PC-9 (cell line): ENCODE results near the gene GFAP. TPM values are rescaled to one million over a fixed set of nuclear protein-coding genes. Genes with fewer than 3 reads are reported as not detected.

Experiments
- BruUV-seq: library from RNA; stranded (reverse); fragments of 400-500 nt; replicated peaks from 2 replicates; lab custom pipeline; 2021; lab: Mats Ljungman, UMichigan
- CTCF ChIA-PET: fragments of 300-600 bp; sonication (Branson Sonifier 250); formaldehyde crosslinking; loops from one replicate; lab custom pipeline; 2022; ENCODE audit warnings: antibody characterized with exemption; lab: Charles Lee
- POLR2A ChIA-PET: fragments of 300-600 bp; sonication (Branson Sonifier 250); formaldehyde crosslinking; loops from one replicate; lab custom pipeline; 2022; ENCODE audit warnings: antibody characterized with exemption; ENCODE audit not compliant: unreplicated experiment; lab: Charles Lee
- DNase-seq, 2 experiments: peaks; one replicate each; pipeline versions ENCODE4 v3.0.0 to v3.0.0-alpha.2; 2015 to 2022; ENCODE audit warnings: mixed read lengths in 1 of 2
- H2AFZ ChIP-seq: fragments of 200-600 bp; sonication (generic); 2 replicates; pipeline ENCODE4 v1.8.1; 2017; ENCODE audit warnings: antibody characterized with exemption
- H3F3A ChIP-seq: fragments of 200-600 bp; sonication (generic); 2 replicates; pipeline ENCODE4 v1.8.1; 2017; ENCODE audit warnings: antibody characterized with exemption, mild to moderate bottlenecking, low read depth; ENCODE audit not compliant: insufficient read depth
- H3K27ac ChIP-seq: fragments of 200-600 bp; sonication (generic); 2 replicates; pipeline ENCODE4 v1.6.1; 2016; ENCODE audit warnings: mixed run types
- H3K27me3 ChIP-seq: fragments of 200-600 bp; sonication (generic); 2 replicates; pipeline ENCODE4 v1.6.1; 2016; ENCODE audit warnings: low read depth, mixed run types; ENCODE audit not compliant: insufficient read depth
- H3K36me3 ChIP-seq: fragments of 200-600 bp; sonication (generic); 2 replicates; pipeline ENCODE4 v1.6.1; 2016; ENCODE audit warnings: low read depth, mixed run types
- H3K4me1 ChIP-seq: fragments of 200-600 bp; sonication (generic); replicated peaks from 2 replicates; pipeline ENCODE4 v1.6.1; 2016; ENCODE audit warnings: mixed run types; ENCODE audit not compliant: insufficient read depth
- H3K4me2 ChIP-seq: fragments of 200-600 bp; sonication (generic); 2 replicates; pipeline ENCODE4 v1.6.1; 2017; ENCODE audit warnings: mixed run types
- H3K4me3 ChIP-seq: fragments of 200-600 bp; sonication (generic); 2 replicates; pipeline ENCODE4 v1.6.1; 2016; ENCODE audit warnings: mixed run types
- H3K79me2 ChIP-seq: fragments of 200-600 bp; sonication (generic); 2 replicates; pipeline ENCODE4 v1.6.1; 2017; ENCODE audit warnings: low read depth, mixed run types
- H3K9me2 ChIP-seq: fragments of 200-600 bp; sonication (generic); 2 replicates; pipeline ENCODE4 v1.8.1; 2017; ENCODE audit warnings: mild to moderate bottlenecking; ENCODE audit not compliant: insufficient read depth
- H3K9me3 ChIP-seq: fragments of 200-600 bp; sonication (generic); 2 replicates; pipeline ENCODE4 v1.8.1; 2016; ENCODE audit warnings: low read depth; ENCODE audit not compliant: insufficient read depth
- H4K20me1 ChIP-seq: fragments of 200-600 bp; sonication (generic); 2 replicates; pipeline ENCODE4 v1.8.1; 2017; ENCODE audit not compliant: insufficient read depth
- CTCF ChIP-seq: fragments of 200-600 bp; sonication (generic); conservative IDR thresholded peaks from 2 replicates; pipeline ENCODE4 v1.6.1; 2017; ENCODE audit warnings: mixed run types, antibody characterized with exemption, mild to moderate bottlenecking, moderate library complexity
- EZH2 ChIP-seq: fragments of 200-600 bp; sonication (generic); IDR thresholded peaks from 2 replicates; pipeline ENCODE4 v1.8.0; 2017; ENCODE audit warnings: antibody characterized with exemption, low read depth
- intact Hi-C: fragments of 100-400 bp; cut with micrococcal nuclease; formaldehyde crosslinking; loops from one replicate; pipeline ENCODE4 v1.10.0; 2022; ENCODE audit not compliant: unreplicated experiment
- total RNA-seq: library from RNA; stranded (reverse); gene quantifications from 2 replicates; pipeline ENCODE4 v1.2.3, GENCODE V29; 2021

Gene GFAP
- total RNA-seq, 1 experiment from 2014 or later: not detected

DNA sequence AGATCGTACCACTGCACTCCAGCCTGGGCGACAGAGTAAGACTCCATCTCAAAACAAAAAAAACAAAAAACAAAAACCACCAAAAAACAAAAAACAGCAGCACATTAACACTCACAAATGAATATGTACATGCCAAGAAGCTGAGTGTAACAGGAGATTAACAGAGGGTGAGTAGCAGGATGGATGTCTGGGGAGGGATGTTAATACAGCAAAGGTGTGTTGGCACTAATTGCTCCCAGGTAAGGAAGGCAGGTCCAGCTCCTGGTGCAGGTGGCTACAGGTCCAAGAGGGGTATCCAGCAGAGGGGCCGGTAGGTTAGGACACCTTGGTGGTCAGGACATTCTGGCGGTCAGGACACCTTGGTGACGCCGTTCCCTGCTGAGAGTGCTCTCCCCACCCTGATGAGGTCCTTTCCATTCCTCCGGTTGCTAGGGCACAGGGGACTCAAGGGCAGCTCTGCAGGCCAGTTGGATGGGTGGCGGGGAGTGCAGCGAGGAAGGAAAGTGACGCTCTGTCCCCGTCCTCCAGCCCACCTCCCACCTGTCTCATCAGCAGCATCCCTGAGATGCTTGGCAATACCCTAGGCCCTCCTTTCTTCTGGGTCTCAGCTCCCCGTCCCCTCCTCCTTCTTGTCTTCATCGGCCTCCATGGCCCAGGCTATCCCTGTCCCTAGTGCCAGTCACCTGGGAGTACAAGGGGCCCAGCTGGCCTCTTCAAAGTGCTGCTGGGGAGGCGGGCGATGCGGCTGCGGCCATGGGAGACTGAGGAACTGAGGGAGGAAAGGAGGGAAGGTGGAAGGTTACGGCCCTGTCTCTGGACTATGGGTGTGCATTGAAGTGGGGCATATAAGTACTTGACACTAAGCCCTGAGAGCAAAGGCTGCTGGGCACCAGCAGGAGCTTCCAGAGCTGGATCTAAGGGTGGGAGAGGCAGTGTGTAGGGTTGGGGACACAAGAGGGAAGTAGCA is 10.7 kb upstream of the GFAP start:
- Histone ChIP-seq H3K4me3 (no peak overlapping the region), H3K27me3 (peaks cover 4% of the 10 kb centered on the region; the same call in 1 of the 2 replicates), H3K4me1 (no peaks in the 10 kb centered on the region), H4K20me1 (no peaks in the 10 kb centered on the region), H3K9me2 (no peaks in the 10 kb centered on the region), H3K27ac (no peak overlapping the region), H3K79me2 (no peaks in the 10 kb centered on the region), H3K36me3 (peaks cover 13% of the 10 kb centered on the region), H3F3A (peaks cover 12% of the 10 kb centered on the region; the same call in 1 of the 2 replicates), H3K9me3 (no peaks in the 10 kb centered on the region), H2AFZ (no peak overlapping the region), H3K4me2 (no peak overlapping the region)
- DNase-seq: no peak
- no peak for TF ChIP-seq CTCF
- no peak for TF ChIP-seq EZH2
- POLR2A ChIA-PET: no interaction called here
- no TSS peak for BruUV-seq
- CTCF ChIA-PET: interaction anchor here (0.6 kb wide), 1 partner anchor 182 kb away, joined by 6 read pairs; no protein-coding TSS in a partner anchor
- intact Hi-C loops: no loop called here

DNA sequence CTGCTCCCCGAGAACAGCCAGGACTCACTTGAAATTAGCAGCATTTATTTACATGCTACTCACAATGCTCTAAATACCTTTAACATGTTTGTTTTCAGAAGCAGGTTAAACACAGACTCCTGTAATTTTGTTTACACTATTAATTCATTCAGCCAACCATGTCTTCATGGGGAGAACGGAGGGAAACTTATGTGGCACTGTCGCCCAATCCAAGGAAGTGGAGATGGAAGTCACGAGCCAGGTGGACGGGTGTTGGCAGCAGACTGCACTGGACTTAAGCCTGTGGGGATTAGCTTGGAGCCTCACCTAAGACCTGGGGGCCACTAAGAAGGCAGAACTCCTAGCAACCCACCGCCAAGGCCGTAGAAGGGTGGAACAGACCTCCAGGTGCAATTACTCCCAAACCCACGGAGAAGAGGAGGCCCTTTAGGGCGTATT is 8.8 kb upstream of the GFAP start:
- intact Hi-C loops: loop anchor here (5.0 kb wide), 1 partner anchor 208 kb away; the partner anchor contains the start of gene PLCD3
- TF ChIP-seq EZH2: no peak
- no peak for TF ChIP-seq CTCF
- H3F3A ChIP-seq: peaks cover 16% of the 10 kb centered on the region; the same call in 1 of the 2 replicates
- no peak overlapping the region for H3K27ac ChIP-seq
- ChIA-PET POLR2A (no interaction called here), CTCF (interaction anchor here (0.6 kb wide), 1 partner anchor 91 kb away, joined by 3 read pairs; no protein-coding TSS in a partner anchor)
- peaks cover 8% of the 10 kb centered on the region; the same call in 1 of the 2 replicates for H3K27me3 ChIP-seq
- H3K9me2 ChIP-seq: no peaks in the 10 kb centered on the region
- peaks cover 9% of the 10 kb centered on the region for H3K36me3 ChIP-seq
- no peaks in the 10 kb centered on the region for H3K4me1 ChIP-seq
- no peak overlapping the region for H2AFZ ChIP-seq
- H3K4me3 ChIP-seq: no peak overlapping the region
- DNase-seq: no peak
- no peaks in the 10 kb centered on the region for H3K9me3 ChIP-seq
- BruUV-seq: no TSS peak
- no peaks in the 10 kb centered on the region for H4K20me1 ChIP-seq
- no peaks in the 10 kb centered on the region for H3K79me2 ChIP-seq
- no peak overlapping the region for H3K4me2 ChIP-seq

- Histone ChIP-seq H3K9me2 (no peaks in the 10 kb centered on the region), H3K9me3 (no peaks in the 10 kb centered on the region), H3K27ac (no peak overlapping the region), H4K20me1 (no peaks in the 10 kb centered on the region), H3K27me3 (peaks cover 8% of the 10 kb centered on the region; the same call in 1 of the 2 replicates), H3K4me2 (no peak overlapping the region), H3K79me2 (no peaks in the 10 kb centered on the region), H3K4me3 (no peak overlapping the region), H3K36me3 (peaks cover 8% of the 10 kb centered on the region; the same call in 1 of the 2 replicates), H3K4me1 (no peaks in the 10 kb centered on the region), H3F3A (peaks cover 16% of the 10 kb centered on the region; the same call in 1 of the 2 replicates), H2AFZ (no peak overlapping the region)
- TF ChIP-seq EZH2 (no peak), CTCF (no peak)
- intact Hi-C loops: loop anchor here (5.0 kb wide), 1 partner anchor 209 kb away; the partner anchor contains the start of gene PLCD3
- DNase-seq: no peak
- BruUV-seq: no TSS peak
- ChIA-PET POLR2A (no interaction called here), CTCF (interaction anchor here (0.6 kb wide), 1 partner anchor 15 kb away, joined by 12 read pairs; no protein-coding TSS in a partner anchor)
These were observed 7.6 kb upstream of the GFAP start for GRCh38 chr17:44922746-44923470.
